GM23338 (cell line): Measurements from ENCODE around the gene CAMTA1. TPM values are rescaled to one million over a fixed set of nuclear protein-coding genes. Genes with fewer than 3 reads are reported as not detected.

Experiments used
- ATAC-seq: fragments of 200-7000 bp; cut with Tn5 transposase; 3 replicates; pipeline ENCODE4 v1.9.1; 2020
- DNase-seq: peaks from one replicate; pipeline ENCODE4 v3.0.0-alpha.2; 2015; ENCODE audit warnings: low spot score
- H2AFZ ChIP-seq: fragments of 200-600 bp; sonication (generic); 2 replicates; pipeline ENCODE4 v1.8.0; 2016; ENCODE audit warnings: antibody characterized with exemption, mild to moderate bottlenecking, moderate library complexity
- H3F3A ChIP-seq: fragments of 200-600 bp; sonication (generic); replicated peaks from 2 replicates; pipeline ENCODE4 v1.8.0; 2017; ENCODE audit warnings: antibody characterized with exemption, mixed run types, low read depth
- H3K27ac ChIP-seq: fragments of 200-600 bp; sonication (generic); 2 replicates; pipeline ENCODE4 v1.6.1; 2016; ENCODE audit warnings: low read depth
- H3K27me3 ChIP-seq: fragments of 200-600 bp; sonication (generic); 2 replicates; pipeline ENCODE4 v1.8.0; 2016; ENCODE audit warnings: mild to moderate bottlenecking, mixed run types, moderate library complexity; ENCODE audit not compliant: insufficient read depth
- H3K36me3 ChIP-seq: fragments of 200-600 bp; sonication (generic); 2 replicates; pipeline ENCODE4 v1.8.0; 2016; ENCODE audit warnings: mild to moderate bottlenecking; ENCODE audit not compliant: insufficient read depth
- H3K4me1 ChIP-seq: fragments of 200-600 bp; sonication (generic); 2 replicates; pipeline ENCODE4 v1.8.0; 2016; ENCODE audit warnings: mild to moderate bottlenecking, moderate library complexity; ENCODE audit not compliant: insufficient read depth
- H3K4me2 ChIP-seq: fragments of 200-600 bp; sonication (generic); 2 replicates; pipeline ENCODE4 v1.7.1; 2017; ENCODE audit warnings: mixed run types
- H3K4me3 ChIP-seq: fragments of 200-600 bp; sonication (generic); 2 replicates; pipeline ENCODE4 v1.6.1; 2016; ENCODE audit warnings: mixed run types
- H3K79me2 ChIP-seq: fragments of 200-600 bp; sonication (generic); replicated peaks from 2 replicates; pipeline ENCODE4 v1.8.0; 2017; ENCODE audit warnings: mild to moderate bottlenecking; ENCODE audit not compliant: insufficient read depth
- H3K9me2 ChIP-seq: fragments of 200-600 bp; sonication (generic); 2 replicates; pipeline ENCODE4 v1.8.0; 2017; ENCODE audit not compliant: insufficient read depth
- H4K20me1 ChIP-seq: fragments of 200-600 bp; sonication (generic); replicated peaks from 2 replicates; pipeline ENCODE4 v1.8.0; 2017; ENCODE audit warnings: mild to moderate bottlenecking; ENCODE audit not compliant: insufficient read depth
- H3K27ac Mint-ChIP-seq: 2 replicates; pipeline ENCODE4 v1.8.0; 2020; ENCODE audit warnings: inconsistent platforms, mild to moderate bottlenecking, moderate library complexity, mixed read lengths
- H3K27me3 Mint-ChIP-seq: 3 replicates; pipeline ENCODE4 v1.8.0; 2022; ENCODE audit warnings: low read depth, mild to moderate bottlenecking, moderate library complexity, mixed read lengths, inconsistent platforms; ENCODE audit not compliant: insufficient read depth, poor library complexity
- H3K36me3 Mint-ChIP-seq: 3 replicates; pipeline ENCODE4 v1.8.0; 2021; ENCODE audit warnings: low read depth, mild to moderate bottlenecking, inconsistent platforms, moderate library complexity, mixed read lengths
- H3K4me1 Mint-ChIP-seq: 3 replicates; pipeline ENCODE4 v1.8.0; 2020; ENCODE audit warnings: mild to moderate bottlenecking, inconsistent platforms, mixed read lengths
- H3K4me3 Mint-ChIP-seq: 3 replicates; pipeline ENCODE4 v1.8.0; 2021; ENCODE audit warnings: moderate library complexity, mild to moderate bottlenecking, inconsistent platforms, mixed read lengths
- H3K9me3 Mint-ChIP-seq: 3 replicates; pipeline ENCODE4 v1.8.0; 2020; ENCODE audit warnings: moderate library complexity, mild to moderate bottlenecking, inconsistent platforms, mixed read lengths
- ETS1 ChIP-seq: IDR thresholded peaks from 2 replicates; pipeline ENCODE4 v1.6.1; 2016; ENCODE audit warnings: antibody characterized with exemption
- EZH2phosphoT487 ChIP-seq: fragments of 200-600 bp; sonication (generic); IDR thresholded peaks from one replicate; pipeline ENCODE4 v1.8.1; 2018; ENCODE audit warnings: antibody characterized with exemption; ENCODE audit not compliant: unreplicated experiment
- JUNB ChIP-seq: IDR thresholded peaks from one replicate; pipeline ENCODE4 v1.6.1; 2016; ENCODE audit warnings: antibody characterized with exemption; ENCODE audit not compliant: unreplicated experiment
- NANOG ChIP-seq: IDR thresholded peaks from 2 replicates; pipeline ENCODE4 v1.6.1; 2016; ENCODE audit warnings: antibody characterized with exemption, borderline replicate concordance
- POLR2AphosphoS5 ChIP-seq: IDR thresholded peaks from 2 replicates; pipeline ENCODE4 v1.6.1; 2016; ENCODE audit warnings: antibody characterized with exemption, low read depth
- ZNF331 ChIP-seq: fragments of 250-450 bp; sonication (Bioruptor Pico); IDR thresholded peaks from 2 replicates; pipeline ENCODE4 v1.5.0; 2020; ENCODE audit warnings: low read depth, mild to moderate bottlenecking, moderate library complexity
- polyA plus RNA-seq: library from polyadenylated mRNA; unstranded; fragments of >200 nt; fragmentation: Nextera tagmentation; extraction: Ambion mirVana; gene quantifications from 2 replicates; pipeline ENCODE4 v1.2.1, GENCODE V29; 2016
- total RNA-seq: library from RNA; depleted of rRNA; stranded (reverse); fragments of >200 nt; shearing (Covaris generic); gene quantifications from 2 replicates; pipeline ENCODE4 v1.2.3, GENCODE V29; 2014
- TF ChIP-seq, protein P1 (sequence below), 2 experiments: fragments of 200-600 bp in 1 of 2; sonication (generic) in 1 of 2; conservative IDR thresholded peaks; 2 replicates each; pipeline versions ENCODE4 v1.5.1 to v1.6.1; 2016 to 2017; ENCODE audit warnings: antibody characterized with exemption in 2 of 2, low read depth in 2 of 2, mild to moderate bottlenecking in 2 of 2, moderate library complexity in 1 of 2
- TF ChIP-seq, protein P2 (sequence below): IDR thresholded peaks from one replicate; pipeline ENCODE4 v1.6.1; 2018; ENCODE audit warnings: antibody characterized with exemption; ENCODE audit not compliant: unreplicated experiment

The CAMTA1 gene
- total and polyA plus RNA-seq, 2 experiments from 2014 or later: 115 to 519 TPM

DNA sequence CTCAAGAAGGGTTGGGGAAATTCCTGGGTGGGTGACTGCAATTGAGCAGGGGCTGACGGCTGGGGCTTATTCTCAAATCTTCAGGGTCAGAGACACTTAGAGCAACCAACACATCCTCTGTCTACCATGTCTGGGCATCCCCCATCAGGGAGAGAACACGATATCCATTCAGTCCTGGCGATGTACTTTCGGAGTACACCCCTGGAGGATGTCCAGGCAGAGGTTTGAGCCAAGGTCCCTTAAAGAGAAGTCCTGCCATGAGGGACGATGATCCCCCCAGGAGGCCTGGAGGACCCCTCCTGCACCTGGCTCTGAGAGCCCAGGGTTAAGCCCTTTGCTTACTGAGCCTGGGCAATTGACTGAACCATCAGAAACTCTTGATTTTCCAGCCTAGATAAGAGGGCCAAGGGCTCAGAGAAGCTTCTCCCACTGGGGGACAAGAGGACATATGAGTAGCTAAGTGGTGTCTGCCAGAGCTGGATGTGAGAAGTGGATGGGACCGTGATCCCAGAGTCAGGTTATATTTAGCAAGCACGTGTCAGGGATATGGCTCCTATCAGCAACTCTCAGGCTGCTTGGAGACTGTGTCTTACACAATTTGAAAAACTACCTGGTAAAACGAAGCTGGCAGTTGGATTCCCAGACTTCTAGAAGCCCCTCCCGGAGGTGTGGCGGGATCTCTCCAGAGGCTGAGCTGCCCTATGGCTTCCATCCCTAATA lies 732.5 kb downstream of the CAMTA1 start:
- no peak overlapping the region for H3K4me3 Mint-ChIP-seq
- H3K9me3 Mint-ChIP-seq: peaks cover 11% of the 10 kb centered on the region

DNA sequence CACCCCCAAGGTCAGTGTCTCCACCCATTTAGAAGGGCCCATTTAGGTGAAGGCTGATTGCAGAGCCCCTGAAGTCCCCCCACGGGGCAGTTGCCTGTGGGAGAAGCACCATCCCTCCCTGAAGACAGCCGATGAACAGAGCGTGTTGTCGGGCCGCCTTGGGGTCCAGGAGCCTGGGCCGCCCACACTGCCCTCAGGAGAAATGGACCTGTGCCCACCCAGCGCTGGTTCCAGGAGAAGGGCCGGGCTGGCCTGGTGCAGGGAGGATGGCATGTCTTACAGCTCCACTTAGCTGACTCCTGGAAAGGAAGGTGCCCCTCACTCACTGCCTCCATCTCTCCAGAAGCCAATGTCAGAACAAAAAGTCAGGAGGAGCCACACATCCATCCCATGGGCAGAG lies 733.2 kb downstream of the CAMTA1 start:
- no peak overlapping the region for H3K4me2 ChIP-seq
- no peaks in the 10 kb centered on the region for H3K27me3 ChIP-seq
- no peak overlapping the region for H2AFZ ChIP-seq
- TF ChIP-seq NANOG: no peak
- TF ChIP-seq POLR2AphosphoS5: no peak
- no peak for TF ChIP-seq ETS1
- Mint-ChIP-seq H3K9me3 (peaks cover 11% of the 10 kb centered on the region), H3K27me3 (peaks cover 11% of the 10 kb centered on the region), H3K36me3 (peaks cover 4% of the 10 kb centered on the region; the same call in 2 of the 3 replicates), H3K4me1 (peaks cover 2% of the 10 kb centered on the region), H3K4me3 (no peak overlapping the region), H3K27ac (no peak overlapping the region)
- H4K20me1 ChIP-seq: no peaks in the 10 kb centered on the region
- no peak for ATAC-seq
- H3F3A ChIP-seq: no peaks in the 10 kb centered on the region
- no peaks in the 10 kb centered on the region for H3K36me3 ChIP-seq
- no peaks in the 10 kb centered on the region for H3K9me2 ChIP-seq
- DNase-seq: no peak
- H3K4me3 ChIP-seq: no peak overlapping the region
- no peaks in the 10 kb centered on the region for H3K79me2 ChIP-seq
- no peak overlapping the region for H3K27ac ChIP-seq
- no peaks in the 10 kb centered on the region for H3K4me1 ChIP-seq

More for the DNA sequence above, 732.5 kb downstream of the CAMTA1 start:
- H3K4me2 ChIP-seq: no peak overlapping the region
- H3F3A ChIP-seq: no peaks in the 10 kb centered on the region
- no peaks in the 10 kb centered on the region for H4K20me1 ChIP-seq
- no peaks in the 10 kb centered on the region for H3K9me2 ChIP-seq
- H3K4me1 ChIP-seq: no peaks in the 10 kb centered on the region
- no peaks in the 10 kb centered on the region for H3K79me2 ChIP-seq
- H3K4me3 ChIP-seq: no peak overlapping the region
- H3K27me3 ChIP-seq: no peaks in the 10 kb centered on the region
- Mint-ChIP-seq H3K27me3 (peaks cover 11% of the 10 kb centered on the region), H3K36me3 (peaks cover 4% of the 10 kb centered on the region; the same call in 2 of the 3 replicates), H3K4me1 (peaks cover 2% of the 10 kb centered on the region), H3K27ac (no peak overlapping the region)
- DNase-seq (no peak), ATAC-seq (no peak)
- no peaks in the 10 kb centered on the region for H3K36me3 ChIP-seq
- H2AFZ ChIP-seq: no peak overlapping the region
- no peak overlapping the region for H3K27ac ChIP-seq
- TF ChIP-seq POLR2AphosphoS5: no peak
- TF ChIP-seq JUNB: no peak
- TF ChIP-seq ETS1: no peak

GRCh38 chr1:7519181-7519860 lies 734.1 kb downstream of the CAMTA1 start:
- H3K4me1 Mint-ChIP-seq: peaks cover 2% of the 10 kb centered on the region
- no peaks in the 10 kb centered on the region for H4K20me1 ChIP-seq
- no peak overlapping the region for H3K4me3 ChIP-seq
- no peaks in the 10 kb centered on the region for H3K4me1 ChIP-seq
- H3K27me3 Mint-ChIP-seq: peaks cover 9% of the 10 kb centered on the region
- no peak for DNase-seq
- TF ChIP-seq ZNF331 (CRISPR knock-in tag) (no peak), ETS1 (no peak), POLR2AphosphoS5 (no peak), EZH2phosphoT487 (no peak)
- TF ChIP-seq, protein P1, sequence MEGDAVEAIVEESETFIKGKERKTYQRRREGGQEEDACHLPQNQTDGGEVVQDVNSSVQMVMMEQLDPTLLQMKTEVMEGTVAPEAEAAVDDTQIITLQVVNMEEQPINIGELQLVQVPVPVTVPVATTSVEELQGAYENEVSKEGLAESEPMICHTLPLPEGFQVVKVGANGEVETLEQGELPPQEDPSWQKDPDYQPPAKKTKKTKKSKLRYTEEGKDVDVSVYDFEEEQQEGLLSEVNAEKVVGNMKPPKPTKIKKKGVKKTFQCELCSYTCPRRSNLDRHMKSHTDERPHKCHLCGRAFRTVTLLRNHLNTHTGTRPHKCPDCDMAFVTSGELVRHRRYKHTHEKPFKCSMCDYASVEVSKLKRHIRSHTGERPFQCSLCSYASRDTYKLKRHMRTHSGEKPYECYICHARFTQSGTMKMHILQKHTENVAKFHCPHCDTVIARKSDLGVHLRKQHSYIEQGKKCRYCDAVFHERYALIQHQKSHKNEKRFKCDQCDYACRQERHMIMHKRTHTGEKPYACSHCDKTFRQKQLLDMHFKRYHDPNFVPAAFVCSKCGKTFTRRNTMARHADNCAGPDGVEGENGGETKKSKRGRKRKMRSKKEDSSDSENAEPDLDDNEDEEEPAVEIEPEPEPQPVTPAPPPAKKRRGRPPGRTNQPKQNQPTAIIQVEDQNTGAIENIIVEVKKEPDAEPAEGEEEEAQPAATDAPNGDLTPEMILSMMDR (conservative IDR thresholded peaks at IDR 0.05; ENCODE audit: low read depth in 2 of 2): no peak
- TF ChIP-seq, protein P2, sequence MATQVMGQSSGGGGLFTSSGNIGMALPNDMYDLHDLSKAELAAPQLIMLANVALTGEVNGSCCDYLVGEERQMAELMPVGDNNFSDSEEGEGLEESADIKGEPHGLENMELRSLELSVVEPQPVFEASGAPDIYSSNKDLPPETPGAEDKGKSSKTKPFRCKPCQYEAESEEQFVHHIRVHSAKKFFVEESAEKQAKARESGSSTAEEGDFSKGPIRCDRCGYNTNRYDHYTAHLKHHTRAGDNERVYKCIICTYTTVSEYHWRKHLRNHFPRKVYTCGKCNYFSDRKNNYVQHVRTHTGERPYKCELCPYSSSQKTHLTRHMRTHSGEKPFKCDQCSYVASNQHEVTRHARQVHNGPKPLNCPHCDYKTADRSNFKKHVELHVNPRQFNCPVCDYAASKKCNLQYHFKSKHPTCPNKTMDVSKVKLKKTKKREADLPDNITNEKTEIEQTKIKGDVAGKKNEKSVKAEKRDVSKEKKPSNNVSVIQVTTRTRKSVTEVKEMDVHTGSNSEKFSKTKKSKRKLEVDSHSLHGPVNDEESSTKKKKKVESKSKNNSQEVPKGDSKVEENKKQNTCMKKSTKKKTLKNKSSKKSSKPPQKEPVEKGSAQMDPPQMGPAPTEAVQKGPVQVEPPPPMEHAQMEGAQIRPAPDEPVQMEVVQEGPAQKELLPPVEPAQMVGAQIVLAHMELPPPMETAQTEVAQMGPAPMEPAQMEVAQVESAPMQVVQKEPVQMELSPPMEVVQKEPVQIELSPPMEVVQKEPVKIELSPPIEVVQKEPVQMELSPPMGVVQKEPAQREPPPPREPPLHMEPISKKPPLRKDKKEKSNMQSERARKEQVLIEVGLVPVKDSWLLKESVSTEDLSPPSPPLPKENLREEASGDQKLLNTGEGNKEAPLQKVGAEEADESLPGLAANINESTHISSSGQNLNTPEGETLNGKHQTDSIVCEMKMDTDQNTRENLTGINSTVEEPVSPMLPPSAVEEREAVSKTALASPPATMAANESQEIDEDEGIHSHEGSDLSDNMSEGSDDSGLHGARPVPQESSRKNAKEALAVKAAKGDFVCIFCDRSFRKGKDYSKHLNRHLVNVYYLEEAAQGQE: no peak
- H3F3A ChIP-seq: no peaks in the 10 kb centered on the region
- H3K27ac Mint-ChIP-seq: no peak overlapping the region
- no peak overlapping the region for H3K4me2 ChIP-seq
- no peaks in the 10 kb centered on the region for H3K9me2 ChIP-seq
- H3K36me3 Mint-ChIP-seq: peaks cover 4% of the 10 kb centered on the region; the same call in 2 of the 3 replicates
- no peak overlapping the region for H2AFZ ChIP-seq
- no peaks in the 10 kb centered on the region for H3K27me3 ChIP-seq
- H3K27ac ChIP-seq: no peak overlapping the region
- peaks cover 11% of the 10 kb centered on the region for H3K9me3 Mint-ChIP-seq
- no peak overlapping the region for H3K4me3 Mint-ChIP-seq
- ATAC-seq: no peak
- H3K79me2 ChIP-seq: no peaks in the 10 kb centered on the region
- H3K36me3 ChIP-seq: no peaks in the 10 kb centered on the region
